Stomach (tissue), 9 donors: ENCODE measurements around the gene NCKAP5. TPM values are rescaled to one million over a fixed set of nuclear protein-coding genes. Genes with fewer than 3 reads are reported as not detected.

Experiments used
- DNase-seq, 2 donors: peaks; one replicate each; pipeline versions ENCODE4 v3.0.0 to v3.0.0-alpha.2; 2013 to 2019
- H3K27ac ChIP-seq, 5 donors: fragments of 200-600 bp in 4 of 5; sonication (generic) in 4 of 5; one replicate each; pipeline ENCODE4 v1.5.1; 2013 to 2019; ENCODE audit warnings: mild to moderate bottlenecking in 1 of 5, moderate library complexity in 1 of 5
- H3K27me3 ChIP-seq, 3 donors: fragments of 200-600 bp; sonication (generic); one replicate each; pipeline ENCODE4 v1.5.1; 2017 to 2019; ENCODE audit warnings: mixed run types in 1 of 3
- H3K36me3 ChIP-seq, 4 donors: fragments of 200-600 bp; sonication (generic); 1 replicate in 3 of 4; 2 replicates in 1 of 4; pipeline ENCODE4 v1.5.1; 2016 to 2019
- H3K4me1 ChIP-seq, 4 donors: fragments of 200-600 bp; sonication (generic); one replicate each; pipeline ENCODE4 v1.5.1; 2016 to 2019
- H3K4me3 ChIP-seq, 4 donors: fragments of 200-600 bp; sonication (generic) in 3 of 4; one replicate each; pipeline ENCODE4 v1.5.1; 2016 to 2019; ENCODE audit warnings: mild to moderate bottlenecking in 1 of 4
- H3K9me3 ChIP-seq, 4 donors: fragments of 200-600 bp; sonication (generic); one replicate each; pipeline ENCODE4 v1.5.1; 2016 to 2019
- CTCF ChIP-seq, 7 experiments: fragments of 450-650 bp in 4 of 7; fragments of 200-600 bp in 3 of 7; sonication (generic) in 3 of 7; IDR thresholded peaks; one replicate each; pipeline ENCODE4 v1.5.1; 2016 to 2019; ENCODE audit warnings: antibody characterized with exemption in 7 of 7, control low read depth in 2 of 7, mild to moderate bottlenecking in 1 of 7
- EP300 ChIP-seq: sonication (generic); formaldehyde crosslinking; IDR thresholded peaks from one replicate; pipeline ENCODE4 v1.6.1; 2017; ENCODE audit warnings: antibody characterized with exemption
- POLR2A ChIP-seq, 4 donors: fragments of 450-650 bp; IDR thresholded peaks; one replicate each; pipeline ENCODE4 v1.6.1; 2016; ENCODE audit warnings: antibody characterized with exemption in 4 of 4, control low read depth in 2 of 4, mild to moderate bottlenecking in 1 of 4, moderate library complexity in 1 of 4
- POLR2AphosphoS5 ChIP-seq, 3 donors: sonication (generic); formaldehyde crosslinking; IDR thresholded peaks; one replicate each; pipeline ENCODE4 v1.6.1; 2016; ENCODE audit warnings: antibody characterized with exemption in 3 of 3
- WGBS, 5 donors: extraction: QIAGEN DNeasy Blood & Tissue Kit in 3 of 5; methylation state at CpG; one replicate each; pipeline versions ENCODE4 v1.1.5 to v1.1.7; 2013 to 2018; 5-methylcytosine and 5-hydroxymethylcytosine counted together
- intact Hi-C: fragments of 100-400 bp; cut with DNase I; formaldehyde crosslinking; loops from one replicate; pipeline ENCODE4 v1.15.1; 2023; ENCODE audit warnings: low total_unique reads
- polyA plus RNA-seq, 3 donors: library from polyadenylated mRNA; stranded (reverse); fragments of 200-250 nt; gene quantifications; one replicate each; pipeline ENCODE4 v1.2.3, GENCODE V29; 2013
- total RNA-seq, 5 donors: library from RNA; depleted of rRNA; stranded (reverse); fragments of >200 nt; gene quantifications; one replicate each; pipeline versions ENCODE4 v1.1.0 to v1.2.3, GENCODE V29; 2014 to 2016
- donor health status: healthy with polysubstance abuse.
- donor health status: Bipolar disorder and iron deficiency.
- donor health status: healthy.

The NCKAP5 gene
- total and polyA plus RNA-seq, 8 donors: 0.58 to 8.0 (median 1.6) TPM; not detected in 1

- H3K9me3 ChIP-seq: no peaks in the 10 kb centered on the region
- intact Hi-C loops: no loop called here
- no peak for DNase-seq
- no peaks in the 10 kb centered on the region for H3K27me3 ChIP-seq
- H3K4me3 ChIP-seq: no peak overlapping the region
- TF ChIP-seq POLR2A (IDR thresholded peaks at IDR 0.05) (no peak), CTCF (IDR thresholded peaks at IDR 0.05) (no peak), EP300 (no peak), POLR2AphosphoS5 (IDR thresholded peaks at IDR 0.05) (no peak)
- no peaks in the 10 kb centered on the region for H3K36me3 ChIP-seq
- no peak overlapping the region for H3K27ac ChIP-seq
- WGBS, 5 donors: 91 to 100% (median 96%) methylated on average over 1 of the region's 1 CpG
- peaks cover 0 to 11% (median 4%) of the 10 kb centered on the region in 4 donors for H3K4me1 ChIP-seq
Measured at GRCh38 chr2:133606616-133607015, 38.4 kb upstream of the NCKAP5 start.

GRCh38 chr2:133605766-133606137, 37.5 kb upstream of the NCKAP5 start:
- DNase-seq: no peak
- Histone ChIP-seq H3K9me3 (no peaks in the 10 kb centered on the region), H3K36me3 (no peaks in the 10 kb centered on the region), H3K27ac (no peak overlapping the region), H3K4me3 (no peak overlapping the region), H3K4me1 (peaks cover 0 to 11% (median 4%) of the 10 kb centered on the region in 4 donors), H3K27me3 (no peaks in the 10 kb centered on the region)
- TF ChIP-seq EP300: no peak
- TF ChIP-seq POLR2AphosphoS5 (IDR thresholded peaks at IDR 0.05): no peak
- no peak for TF ChIP-seq POLR2A (IDR thresholded peaks at IDR 0.05)
- no peak for TF ChIP-seq CTCF (IDR thresholded peaks at IDR 0.05)
- intact Hi-C loops: no loop called here
- WGBS, 5 donors: 73 to 92% (median 88%) methylated on average over 1 of the region's 1 CpG

- H3K4me3 ChIP-seq: no peak overlapping the region
- intact Hi-C loops: no loop called here
- peaks cover 0 to 11% (median 4%) of the 10 kb centered on the region in 4 donors for H3K4me1 ChIP-seq
- no peak for DNase-seq
- 43 to 63% (median 50%) methylated on average over 7 of the region's 7 CpGs for WGBS, 5 donors
- TF ChIP-seq POLR2AphosphoS5 (IDR thresholded peaks at IDR 0.05): no peak
- no peak for TF ChIP-seq CTCF (IDR thresholded peaks at IDR 0.05)
- TF ChIP-seq EP300: no peak
- no peaks in the 10 kb centered on the region for H3K27me3 ChIP-seq
- no peaks in the 10 kb centered on the region for H3K9me3 ChIP-seq
- no peak overlapping the region for H3K27ac ChIP-seq
- no peaks in the 10 kb centered on the region for H3K36me3 ChIP-seq
Measured at GRCh38 chr2:133605011-133605765, 36.9 kb upstream of the NCKAP5 start.

GRCh38 chr2:133603109-133603508, 34.8 kb upstream of the NCKAP5 start:
- no peak overlapping the region for H3K27ac ChIP-seq
- intact Hi-C loops: no loop called here
- DNase-seq: no peak
- peaks cover 0 to 11% (median 4%) of the 10 kb centered on the region in 4 donors for H3K4me1 ChIP-seq
- no peaks in the 10 kb centered on the region for H3K36me3 ChIP-seq
- no peak overlapping the region for H3K4me3 ChIP-seq
- WGBS, 5 donors: 87 to 94% (median 90%) methylated on average over 10 of the region's 10 CpGs
- H3K9me3 ChIP-seq: no peaks in the 10 kb centered on the region
- H3K27me3 ChIP-seq: no peaks in the 10 kb centered on the region
- TF ChIP-seq CTCF (IDR thresholded peaks at IDR 0.05): no peak
- no peak for TF ChIP-seq EP300
- TF ChIP-seq POLR2AphosphoS5 (IDR thresholded peaks at IDR 0.05): no peak
- TF ChIP-seq POLR2A (IDR thresholded peaks at IDR 0.05): no peak
